ENCODE results near the gene IL17C.

IL17C gene

DNA sequence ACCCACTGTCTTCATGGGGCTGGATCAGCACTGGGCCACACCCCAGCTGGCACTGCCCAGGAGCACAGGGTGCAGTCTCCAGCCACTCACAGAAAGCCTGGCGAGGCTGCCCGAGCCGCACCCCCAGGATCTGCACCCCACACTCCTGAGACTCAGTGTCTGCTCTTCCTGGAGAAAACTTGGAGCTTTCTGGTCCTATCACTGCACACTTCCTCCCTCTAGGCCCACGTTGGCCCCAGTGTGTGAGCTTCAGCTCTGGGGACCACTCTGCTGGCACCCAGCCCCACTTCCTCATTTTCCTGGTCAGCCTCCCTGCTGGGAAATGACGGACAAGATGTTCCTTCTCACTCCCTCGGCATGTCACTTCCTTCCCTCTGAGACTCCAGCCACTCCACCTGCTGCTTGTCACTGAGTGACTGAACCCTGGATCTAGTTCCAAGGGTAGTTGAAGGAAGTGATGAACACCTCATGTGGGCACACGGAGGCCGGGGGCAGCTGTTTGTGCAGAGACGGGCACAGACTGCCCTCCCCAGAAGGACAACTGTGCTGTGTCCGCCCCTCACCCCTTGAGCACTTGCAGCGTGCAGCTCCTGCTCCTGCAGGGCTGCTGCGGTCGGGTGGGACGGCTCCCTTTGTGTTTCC lies 39.2 kb upstream of the IL17C start:
- no peak for DNase-seq (ENCODE audit: extremely low read depth, insufficient read length)
- peaks cover 29% of the 10 kb centered on the region for H3K36me3 ChIP-seq (ENCODE audit: control insufficient read depth, insufficient read depth, low read length)

DNA sequence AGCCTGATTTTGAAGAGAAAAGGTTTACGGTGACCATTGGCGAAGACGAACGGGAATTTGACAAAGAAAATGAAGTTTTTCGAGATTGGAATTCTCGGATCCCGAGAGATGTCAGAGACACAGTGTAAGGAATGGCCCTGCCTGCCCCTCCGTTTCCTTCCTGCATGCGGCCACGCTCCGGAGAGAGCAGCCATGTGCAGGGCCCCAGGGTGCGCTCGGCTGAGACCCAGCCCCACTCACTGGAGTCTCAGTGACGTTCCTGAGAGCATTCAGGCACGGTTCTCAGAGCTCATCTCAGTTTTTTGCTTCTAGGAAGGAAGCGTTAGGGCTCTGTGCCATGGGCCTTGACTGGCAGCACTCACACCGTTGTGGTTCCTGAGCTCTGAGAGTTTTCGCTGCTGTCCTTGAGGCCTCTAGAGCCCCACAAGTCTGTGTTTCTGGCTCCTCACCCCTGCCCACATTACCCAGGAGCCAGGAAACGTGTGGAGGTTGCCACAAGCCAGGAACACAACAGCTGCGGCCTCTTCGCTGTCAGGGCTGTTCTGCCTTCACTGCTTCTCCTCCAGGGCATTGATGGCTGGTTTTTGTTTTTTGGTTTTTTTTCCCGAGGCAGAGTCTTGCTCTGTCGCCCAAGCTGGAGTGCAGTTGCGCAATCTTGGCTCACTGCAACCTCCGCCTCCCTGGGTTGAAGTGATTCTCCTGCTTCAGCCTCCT lies 38.4 kb upstream of the IL17C start:
- H3K36me3 ChIP-seq (ENCODE audit: control insufficient read depth, insufficient read depth, low read length) = peaks cover 29% of the 10 kb centered on the region
- no peaks in the 10 kb centered on the region for H3K27me3 ChIP-seq (replicated peaks; ENCODE audit: control insufficient read depth, insufficient read depth, low read length)
- DNase-seq (ENCODE audit: extremely low read depth, insufficient read length) = no peak
- H3K4me3 ChIP-seq (replicated peaks; ENCODE audit: low read depth, low read length) = no peak overlapping the region
- TF ChIP-seq, protein P1, sequence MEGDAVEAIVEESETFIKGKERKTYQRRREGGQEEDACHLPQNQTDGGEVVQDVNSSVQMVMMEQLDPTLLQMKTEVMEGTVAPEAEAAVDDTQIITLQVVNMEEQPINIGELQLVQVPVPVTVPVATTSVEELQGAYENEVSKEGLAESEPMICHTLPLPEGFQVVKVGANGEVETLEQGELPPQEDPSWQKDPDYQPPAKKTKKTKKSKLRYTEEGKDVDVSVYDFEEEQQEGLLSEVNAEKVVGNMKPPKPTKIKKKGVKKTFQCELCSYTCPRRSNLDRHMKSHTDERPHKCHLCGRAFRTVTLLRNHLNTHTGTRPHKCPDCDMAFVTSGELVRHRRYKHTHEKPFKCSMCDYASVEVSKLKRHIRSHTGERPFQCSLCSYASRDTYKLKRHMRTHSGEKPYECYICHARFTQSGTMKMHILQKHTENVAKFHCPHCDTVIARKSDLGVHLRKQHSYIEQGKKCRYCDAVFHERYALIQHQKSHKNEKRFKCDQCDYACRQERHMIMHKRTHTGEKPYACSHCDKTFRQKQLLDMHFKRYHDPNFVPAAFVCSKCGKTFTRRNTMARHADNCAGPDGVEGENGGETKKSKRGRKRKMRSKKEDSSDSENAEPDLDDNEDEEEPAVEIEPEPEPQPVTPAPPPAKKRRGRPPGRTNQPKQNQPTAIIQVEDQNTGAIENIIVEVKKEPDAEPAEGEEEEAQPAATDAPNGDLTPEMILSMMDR (IDR thresholded peaks at IDR 0.05; ENCODE audit: insufficient read depth, low read length, poor library complexity, severe bottlenecking) = no peak

More for the DNA sequence above, 39.2 kb upstream of the IL17C start:
- Histone ChIP-seq H3K27me3 (replicated peaks; ENCODE audit: control insufficient read depth, insufficient read depth, low read length) (no peaks in the 10 kb centered on the region), H3K4me3 (replicated peaks; ENCODE audit: low read depth, low read length) (no peak overlapping the region)
- TF ChIP-seq, protein P1 (IDR thresholded peaks at IDR 0.05; ENCODE audit: insufficient read depth, low read length, poor library complexity, severe bottlenecking) = no peak

DNA sequence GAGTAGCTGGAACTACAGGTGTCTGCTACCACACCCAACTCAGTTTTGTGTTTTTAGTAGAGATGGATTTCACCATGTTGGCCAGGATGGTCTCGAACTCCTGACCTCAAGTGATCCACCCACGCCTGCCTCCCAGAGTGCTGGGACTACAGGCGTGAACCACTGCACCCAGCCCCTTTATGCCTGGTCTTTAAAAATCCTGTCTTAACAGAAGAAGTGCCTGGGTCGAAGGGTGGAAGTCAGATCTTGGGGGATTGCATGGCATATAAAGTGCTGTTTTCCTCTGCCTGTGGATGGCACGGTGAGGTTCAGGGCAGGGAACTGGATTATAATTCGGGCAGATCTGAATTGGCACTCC lies 37.9 kb upstream of the IL17C start:
- DNase-seq (ENCODE audit: extremely low read depth, insufficient read length) = no peak
- TF ChIP-seq, protein P1 (IDR thresholded peaks at IDR 0.05; ENCODE audit: insufficient read depth, low read length, poor library complexity, severe bottlenecking) = no peak
- Histone ChIP-seq H3K27me3 (replicated peaks; ENCODE audit: control insufficient read depth, insufficient read depth, low read length) (no peaks in the 10 kb centered on the region), H3K36me3 (ENCODE audit: control insufficient read depth, insufficient read depth, low read length) (peaks cover 32% of the 10 kb centered on the region), H3K4me3 (replicated peaks; ENCODE audit: low read depth, low read length) (no peak overlapping the region)

DNA sequence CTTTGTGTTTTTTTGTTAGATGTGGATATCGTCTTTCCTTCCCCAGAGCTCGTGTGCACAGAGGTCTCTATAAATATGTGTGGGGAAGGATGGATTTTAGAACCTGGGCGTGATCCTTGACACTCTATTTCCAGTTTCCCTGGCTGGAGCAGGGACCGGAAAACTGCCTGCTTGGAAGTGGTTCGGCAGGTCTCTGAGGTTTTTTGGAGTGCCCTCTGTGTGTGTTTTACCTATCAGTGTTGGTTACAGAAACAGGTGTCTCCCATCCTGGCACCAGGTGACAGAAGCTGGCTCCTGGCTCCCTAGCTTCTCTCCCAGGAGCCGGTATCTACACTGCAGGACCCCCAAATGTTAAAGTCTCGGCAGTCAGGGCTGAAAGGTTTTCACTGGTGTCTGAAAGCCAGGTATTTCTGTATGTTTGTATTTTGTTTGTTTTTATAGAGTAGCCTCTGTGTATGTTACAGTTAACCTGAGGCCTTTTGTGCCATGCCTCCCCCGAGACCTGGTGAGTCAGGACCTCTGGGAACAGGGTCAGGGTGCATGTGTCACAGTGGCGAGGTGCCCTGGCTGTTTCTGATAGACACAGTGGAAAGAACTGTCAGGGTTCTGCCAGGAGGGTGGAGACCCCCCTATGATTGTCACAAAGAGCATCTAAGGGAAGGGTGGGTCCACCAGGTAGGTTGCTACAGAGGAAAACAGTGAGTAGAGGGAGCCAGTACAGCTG lies 36.9 kb upstream of the IL17C start:
- Histone ChIP-seq H3K36me3 (ENCODE audit: control insufficient read depth, insufficient read depth, low read length) (peaks cover 37% of the 10 kb centered on the region), H3K27me3 (replicated peaks; ENCODE audit: control insufficient read depth, insufficient read depth, low read length) (no peaks in the 10 kb centered on the region), H3K4me3 (replicated peaks; ENCODE audit: low read depth, low read length) (no peak overlapping the region)
- TF ChIP-seq, protein P1 (IDR thresholded peaks at IDR 0.05; ENCODE audit: insufficient read depth, low read length, poor library complexity, severe bottlenecking) = no peak
- no peak for DNase-seq (ENCODE audit: extremely low read depth, insufficient read length)

DNA sequence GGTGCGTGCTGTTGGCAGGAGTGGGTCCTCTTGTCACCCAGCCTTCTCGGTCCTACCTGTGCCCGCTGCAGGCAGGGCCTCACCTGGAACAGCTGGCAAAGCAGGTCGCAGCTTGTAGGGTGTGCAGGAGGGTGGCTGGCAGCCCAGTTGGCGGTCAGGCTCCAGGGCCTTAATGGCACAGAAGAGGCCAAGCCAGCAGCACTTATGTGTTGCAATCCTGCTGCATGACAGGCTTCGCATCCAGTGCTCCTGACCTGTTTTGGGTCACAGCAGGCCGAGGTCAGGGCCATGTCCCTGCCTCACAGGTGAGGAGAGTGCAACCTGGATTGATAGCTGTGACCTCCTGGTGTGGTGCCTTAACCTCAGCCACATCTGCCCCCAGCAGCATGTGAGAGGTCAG lies 36.3 kb upstream of the IL17C start:
- Histone ChIP-seq H3K27me3 (replicated peaks; ENCODE audit: control insufficient read depth, insufficient read depth, low read length) (no peaks in the 10 kb centered on the region), H3K36me3 (ENCODE audit: control insufficient read depth, insufficient read depth, low read length) (peaks cover 38% of the 10 kb centered on the region), H3K4me3 (replicated peaks; ENCODE audit: low read depth, low read length) (no peak overlapping the region)
- DNase-seq (ENCODE audit: extremely low read depth, insufficient read length) = no peak
- TF ChIP-seq, protein P1 (IDR thresholded peaks at IDR 0.05; ENCODE audit: insufficient read depth, low read length, poor library complexity, severe bottlenecking) = no peak

All from GM06990 (cell line).